Activated B cell treated with CpG ODN at 0.5 μM for 24 hours (primary cell): ENCODE results near the gene SHFL. TPM values are rescaled to one million over a fixed set of nuclear protein-coding genes. Genes with fewer than 3 reads are reported as not detected.

Experiments used
- ATAC-seq: fragments of 200-7000 bp; cut with Tn5 transposase; one replicate; pipeline ENCODE4 v1.10.0; 2021; ENCODE audit warnings: low read depth, mild to moderate bottlenecking, moderate library complexity
- CTCF ChIA-PET: fragments of 350-600 bp; sonication (Branson Sonifier 250); formaldehyde crosslinking; loops from one replicate; lab custom pipeline; 2021; ENCODE audit warnings: antibody characterized with exemption; lab: Charles Lee
- POLR2A ChIA-PET: fragments of 350-600 bp; sonication (Branson Sonifier 250); formaldehyde crosslinking; loops from one replicate; lab custom pipeline; 2021; ENCODE audit warnings: antibody characterized with exemption; lab: Charles Lee
- DNase-seq: peaks from one replicate; pipeline ENCODE4 v3.0.0; 2022
- H3K27ac Mint-ChIP-seq: one replicate; pipeline ENCODE4 v1.8.0; 2020; ENCODE audit warnings: mixed read lengths
- H3K27me3 Mint-ChIP-seq: one replicate; pipeline ENCODE4 v1.8.0; 2021; ENCODE audit warnings: mixed read lengths
- H3K36me3 Mint-ChIP-seq: one replicate; pipeline ENCODE4 v1.8.0; 2021; ENCODE audit warnings: low read depth, mixed read lengths
- H3K4me1 Mint-ChIP-seq: one replicate; pipeline ENCODE4 v1.8.0; 2021; ENCODE audit warnings: mixed read lengths
- H3K4me3 Mint-ChIP-seq: one replicate; pipeline ENCODE4 v1.8.0; 2020; ENCODE audit warnings: mild to moderate bottlenecking, mixed read lengths
- H3K9me3 Mint-ChIP-seq: one replicate; pipeline ENCODE4 v1.8.0; 2020; ENCODE audit warnings: mixed read lengths
- CTCF ChIP-seq: fragments of 200-600 bp; IDR thresholded peaks from one replicate; pipeline ENCODE4 v1.8.0; 2022; ENCODE audit warnings: antibody characterized with exemption, mild to moderate bottlenecking
- intact Hi-C: fragments of 100-400 bp; cut with micrococcal nuclease; formaldehyde crosslinking; loops from one replicate; pipeline ENCODE4 v1.15.1; 2024
- total RNA-seq: library from RNA; stranded (reverse); gene quantifications from 2 replicates; pipeline ENCODE4 v1.2.3, GENCODE V29; 2022

Gene SHFL
- total RNA-seq, 1 donor from 2014 or later: 61.3 TPM

GRCh38 chr19:10133596-10133995, 47.5 kb downstream of the SHFL start:
- TF ChIP-seq CTCF: no peak
- ATAC-seq (no peak), DNase-seq (no peak)
- Mint-ChIP-seq H3K27me3 (no peaks in the 10 kb centered on the region), H3K36me3 (peaks cover 52% of the 10 kb centered on the region), H3K9me3 (no peaks in the 10 kb centered on the region), H3K27ac (no peak overlapping the region), H3K4me3 (no peak overlapping the region), H3K4me1 (no peaks in the 10 kb centered on the region)
- intact Hi-C loops: no loop called here
- ChIA-PET POLR2A (interaction anchor here (0.8 kb wide), 1 partner anchor 37 kb away, joined by 3 read pairs; no protein-coding TSS in a partner anchor), CTCF (no interaction called here)

GRCh38 chr19:10134040-10134439, 47.9 kb downstream of the SHFL start:
- no peaks in the 10 kb centered on the region for H3K4me1 Mint-ChIP-seq
- no peak for TF ChIP-seq CTCF
- peaks cover 56% of the 10 kb centered on the region for H3K36me3 Mint-ChIP-seq
- H3K4me3 Mint-ChIP-seq: no peak overlapping the region
- no peaks in the 10 kb centered on the region for H3K9me3 Mint-ChIP-seq
- no peak for DNase-seq
- CTCF ChIA-PET: no interaction called here
- ATAC-seq: no peak
- intact Hi-C loops: no loop called here
- H3K27me3 Mint-ChIP-seq: no peaks in the 10 kb centered on the region
- POLR2A ChIA-PET: interaction anchor here (0.8 kb wide), 1 partner anchor 37 kb away, joined by 3 read pairs; no protein-coding TSS in a partner anchor
- no peak overlapping the region for H3K27ac Mint-ChIP-seq

- TF ChIP-seq CTCF: no peak
- Mint-ChIP-seq H3K27ac (no peak overlapping the region), H3K9me3 (no peaks in the 10 kb centered on the region), H3K27me3 (no peaks in the 10 kb centered on the region), H3K36me3 (peaks cover 73% of the 10 kb centered on the region), H3K4me1 (no peaks in the 10 kb centered on the region), H3K4me3 (no peak overlapping the region)
- no peak for ATAC-seq
- no peak for DNase-seq
- ChIA-PET CTCF (no interaction called here), POLR2A (no interaction called here)
- intact Hi-C loops: no loop called here
These were observed 49.6 kb downstream of the SHFL start for GRCh38 chr19:10135551-10136334.

- H3K27ac Mint-ChIP-seq: no peak overlapping the region
- H3K9me3 Mint-ChIP-seq: no peaks in the 10 kb centered on the region
- H3K4me1 Mint-ChIP-seq: no peaks in the 10 kb centered on the region
- intact Hi-C loops: no loop called here
- H3K36me3 Mint-ChIP-seq: peaks cover 80% of the 10 kb centered on the region
- CTCF ChIA-PET: no interaction called here
- POLR2A ChIA-PET: interaction anchor here (0.6 kb wide), 1 partner anchor 62 kb away, joined by 4 read pairs; no protein-coding TSS in a partner anchor
- H3K27me3 Mint-ChIP-seq: no peaks in the 10 kb centered on the region
- no peak overlapping the region for H3K4me3 Mint-ChIP-seq
- no peak for DNase-seq
- ATAC-seq: no peak
- TF ChIP-seq CTCF: no peak
These were observed 50.8 kb downstream of the SHFL start for GRCh38 chr19:10136936-10137335.

- ChIA-PET POLR2A (no interaction called here), CTCF (no interaction called here)
- TF ChIP-seq CTCF: no peak
- Mint-ChIP-seq H3K36me3 (peaks cover 85% of the 10 kb centered on the region), H3K4me3 (no peak overlapping the region), H3K27me3 (no peaks in the 10 kb centered on the region), H3K27ac (no peak overlapping the region), H3K9me3 (no peaks in the 10 kb centered on the region), H3K4me1 (no peaks in the 10 kb centered on the region)
- intact Hi-C loops: no loop called here
- DNase-seq (no peak), ATAC-seq (no peak)
These were observed 51.9 kb downstream of the SHFL start for GRCh38 chr19:10137751-10138682.
